GM18951 (cell line): Measurements from ENCODE around the gene POLR2L.

Experiments used
- POLR2A ChIP-seq: IDR thresholded peaks from 4 replicates; pipeline ENCODE4 v1.6.1; 2011; ENCODE audit warnings: mild to moderate bottlenecking; ENCODE audit not compliant: insufficient read length, insufficient read depth; ENCODE audit errors: extremely low read depth
- in situ Hi-C: fragments of 300-500 bp; cut with MboI; formaldehyde crosslinking; loops from one replicate; pipeline ENCODE4 v1.12.0; 2022; ENCODE audit warnings: low sequenced_read_pairs, mixed read lengths, inconsistent platforms; ENCODE audit not compliant: unreplicated experiment

POLR2L gene

GRCh38 chr11:790721-791564 is 51.4 kb downstream of the POLR2L start:
- in situ Hi-C loops: no loop called here
- no peak for TF ChIP-seq POLR2A

DNA sequence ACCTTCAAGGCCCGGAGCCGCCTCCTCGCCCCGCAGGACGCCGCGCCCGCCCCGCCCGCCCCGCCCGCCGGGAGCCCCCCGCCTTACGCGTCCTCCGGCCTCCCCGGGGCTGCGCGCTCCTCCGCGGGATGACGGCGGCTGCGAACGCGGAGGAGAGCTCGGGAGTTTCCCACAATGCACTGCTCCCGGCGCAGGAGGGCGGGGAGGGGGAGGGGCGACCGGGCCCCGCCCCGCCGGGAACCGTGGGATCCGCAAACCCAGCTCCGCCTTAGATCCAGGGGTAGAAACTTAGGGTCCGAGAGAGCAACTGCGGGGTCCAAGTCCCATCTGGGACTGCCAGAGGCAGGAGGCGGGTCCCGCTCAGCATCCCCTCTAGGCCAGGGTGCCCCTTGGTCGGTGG is 52.4 kb downstream of the POLR2L start, which contains the start of gene CEND1:
TSS of gene CEND1 (minus strand) at position 148 of the 400 bp plus-strand sequence. CDS start 1,514 bp downstream, outside the sequence.
- in situ Hi-C loops: no loop called here
- TF ChIP-seq POLR2A: no peak
